ENCODE measurements around the gene RAF1.
"Not testable (repeated sequence)": the region's sequence is repeated elsewhere in the genome, so short reads cannot be mapped to it uniquely, and the experiment has no call there.

The RAF1 gene

DNA sequence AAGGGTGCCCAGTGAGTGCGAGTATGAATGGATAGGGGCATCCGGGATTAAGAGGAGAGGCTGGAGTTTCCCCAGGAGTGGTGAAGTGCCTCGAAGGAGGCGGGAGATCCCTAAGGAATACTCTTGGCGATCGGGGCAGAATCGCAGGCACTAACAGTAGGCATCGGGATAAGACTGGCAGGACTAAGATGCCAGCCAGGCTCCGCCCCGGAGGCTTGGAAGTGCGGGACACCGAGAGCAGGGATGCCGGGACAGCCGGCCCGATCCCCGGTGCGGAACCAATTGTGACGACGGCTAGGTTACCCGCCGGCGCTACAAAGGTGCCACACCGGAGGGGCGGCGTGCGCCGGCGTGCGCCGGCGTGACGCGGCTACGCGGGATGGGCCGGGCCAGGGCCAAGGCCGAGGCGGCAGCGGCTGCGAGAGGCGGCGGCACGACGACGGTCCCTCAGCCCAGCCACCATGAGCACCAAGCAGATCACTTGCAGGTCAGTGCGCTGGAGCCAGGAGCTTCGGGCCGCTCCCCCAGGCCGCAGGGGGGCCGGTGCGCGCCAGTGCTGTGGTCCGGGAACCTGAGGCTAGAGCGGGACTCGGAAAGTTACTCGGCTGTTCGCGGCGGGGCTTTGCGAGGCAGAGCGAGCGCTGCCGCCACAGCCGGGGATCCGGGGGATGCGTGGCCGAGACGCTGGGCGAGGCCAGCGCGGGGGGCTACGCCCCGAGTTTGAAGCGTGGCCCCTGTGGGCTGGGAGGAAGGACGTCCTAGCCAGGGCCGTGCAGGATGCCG lies 107.0 kb downstream of the RAF1 start, which contains the start of gene MKRN2:
TSS of gene MKRN2 (plus strand) at position 398 of the 783 bp plus-strand sequence. CDS start at position 462, 64 bp downstream.
- DNase-seq: peak; percentile 81

DNA sequence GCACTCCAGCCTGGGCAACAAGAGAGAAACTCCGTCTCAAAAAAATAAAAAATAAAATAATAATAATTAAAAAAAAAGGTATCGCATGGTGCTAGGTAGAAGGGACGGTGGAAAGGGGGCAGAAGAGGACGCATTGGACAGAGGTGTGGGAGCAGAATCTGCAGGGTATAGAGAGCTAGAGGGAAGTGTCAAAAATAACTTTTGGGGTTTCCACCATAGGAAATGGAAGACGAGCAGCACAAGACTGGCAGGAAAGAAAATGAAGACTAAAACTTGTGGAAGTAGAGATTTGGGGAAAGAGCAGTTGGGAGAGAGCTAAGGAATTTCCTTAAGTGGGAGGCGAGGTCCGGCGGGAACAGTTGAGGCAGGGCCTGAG lies 107.6 kb downstream of the RAF1 start:
- DNase-seq: no peak

DNA sequence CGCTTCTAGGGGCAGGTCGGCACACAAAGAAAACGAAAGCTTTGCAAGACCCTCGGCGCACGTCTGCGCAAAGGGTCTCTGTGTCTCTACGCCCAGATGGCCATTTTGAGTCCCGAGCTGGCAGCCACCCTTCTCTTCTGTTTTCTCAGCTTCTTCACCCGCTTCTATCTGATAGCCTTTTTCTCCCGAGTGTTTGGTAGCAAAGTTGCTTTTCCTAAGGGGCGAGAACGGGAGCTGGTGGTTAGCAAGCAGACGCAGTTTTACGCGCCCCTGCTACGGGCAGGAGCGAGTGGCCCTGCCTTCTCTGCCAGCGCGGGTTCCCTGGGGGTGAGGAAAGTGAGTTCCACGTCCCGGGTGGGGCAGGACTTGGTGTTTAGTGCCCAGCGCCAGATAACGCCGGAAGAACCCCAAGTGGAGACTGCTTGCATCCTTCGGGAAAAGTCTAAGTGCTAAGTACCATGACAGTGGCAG lies 110.0 kb downstream of the RAF1 start:
- DNase-seq: no peak

DNA sequence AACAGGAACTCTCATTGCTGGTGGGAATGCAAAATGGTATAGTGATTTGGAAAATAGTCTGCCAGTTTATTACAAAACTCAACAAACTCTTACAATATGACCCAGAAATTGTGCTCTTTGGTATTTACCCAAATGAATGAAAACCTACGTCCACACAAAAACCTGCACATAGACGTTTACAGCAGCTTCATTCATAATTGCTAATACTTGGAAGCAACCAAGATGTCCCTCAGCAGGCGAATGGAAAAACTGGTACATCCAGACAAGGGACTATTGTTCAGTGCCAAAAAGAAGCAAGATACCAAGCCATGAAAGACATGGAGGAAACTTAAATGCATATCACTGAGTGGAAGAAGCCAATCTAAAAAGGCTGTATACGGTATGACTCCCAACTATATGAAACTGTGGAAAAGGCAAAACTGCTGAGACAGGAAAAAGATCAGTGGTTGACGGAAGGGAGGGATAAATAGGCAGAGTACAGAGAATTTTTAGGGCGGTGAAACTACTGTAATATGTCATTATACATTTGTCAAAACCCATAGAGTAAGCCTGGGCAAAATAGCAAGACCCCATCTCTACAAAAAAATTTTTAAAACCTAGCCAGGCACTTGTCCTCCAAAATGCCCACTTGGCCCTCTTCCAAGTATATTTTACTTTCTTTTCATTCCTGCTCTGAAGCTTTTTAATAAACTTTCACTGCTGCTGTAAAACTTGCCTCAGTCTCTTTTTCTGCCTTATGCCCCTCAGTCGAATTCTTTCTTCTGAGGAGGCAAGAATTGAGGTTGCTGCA lies 113.8 kb downstream of the RAF1 start:
- no peak for DNase-seq

DNA sequence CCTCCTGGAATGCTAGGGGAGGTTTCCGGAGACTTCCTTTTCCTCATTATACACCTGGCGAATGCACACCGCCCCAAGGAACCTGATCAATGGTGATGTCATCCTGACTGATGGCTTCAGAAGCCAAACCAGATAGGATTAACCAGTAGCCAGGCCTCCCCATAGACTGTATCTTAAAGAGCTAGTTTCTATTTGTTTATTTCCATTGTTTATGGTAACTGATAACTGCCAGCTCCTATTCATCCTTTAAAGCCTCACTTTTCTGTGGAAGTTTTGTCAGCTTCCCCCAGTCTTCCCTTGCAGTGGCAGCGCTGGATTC lies 118.5 kb downstream of the RAF1 start, which contains the start of gene MKRN2OS:
TSS of gene MKRN2OS (minus strand) at position 27 of the 319 bp plus-strand sequence. CDS start 35 bp downstream, outside the sequence.
- no peak for DNase-seq

DNA sequence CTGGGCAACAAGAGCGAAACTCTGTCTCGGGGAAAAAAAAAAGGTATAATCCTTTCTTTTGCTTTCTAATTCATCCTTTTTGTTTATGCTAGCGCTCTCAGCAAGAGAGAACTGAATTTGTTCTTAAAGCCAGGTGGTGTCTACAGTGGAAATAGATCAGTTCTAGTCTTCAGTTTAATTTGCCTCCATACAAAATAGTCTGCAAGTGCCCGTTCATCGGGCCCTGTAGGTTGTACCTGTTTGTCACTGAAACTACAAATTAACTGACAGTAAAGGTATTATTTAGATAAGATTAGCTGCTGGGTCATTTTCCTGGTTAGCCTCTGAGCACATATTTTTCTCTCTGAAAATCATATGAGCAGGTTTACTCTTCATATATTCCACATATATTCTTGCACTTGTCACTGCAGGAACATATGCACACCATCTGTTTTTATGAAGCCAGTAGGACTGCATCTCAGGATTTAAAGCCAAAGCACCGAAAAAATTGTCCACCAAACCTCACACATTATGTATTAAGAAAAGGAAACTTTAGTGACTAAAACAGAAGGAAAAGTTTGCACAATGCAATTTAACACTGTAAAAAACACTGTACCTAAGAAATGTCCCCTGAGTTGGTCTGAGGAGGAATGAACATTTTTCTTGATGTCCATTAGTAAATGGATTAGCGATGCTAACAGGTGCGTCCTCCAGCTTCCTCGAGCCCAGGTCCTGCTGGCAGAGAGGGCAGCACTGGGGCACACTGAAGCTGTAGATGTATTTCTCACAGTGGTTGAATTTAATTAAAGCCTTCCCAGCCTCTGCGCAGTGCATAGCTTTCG lies 119.1 kb downstream of the RAF1 start:
- DNase-seq: no peak

DNA sequence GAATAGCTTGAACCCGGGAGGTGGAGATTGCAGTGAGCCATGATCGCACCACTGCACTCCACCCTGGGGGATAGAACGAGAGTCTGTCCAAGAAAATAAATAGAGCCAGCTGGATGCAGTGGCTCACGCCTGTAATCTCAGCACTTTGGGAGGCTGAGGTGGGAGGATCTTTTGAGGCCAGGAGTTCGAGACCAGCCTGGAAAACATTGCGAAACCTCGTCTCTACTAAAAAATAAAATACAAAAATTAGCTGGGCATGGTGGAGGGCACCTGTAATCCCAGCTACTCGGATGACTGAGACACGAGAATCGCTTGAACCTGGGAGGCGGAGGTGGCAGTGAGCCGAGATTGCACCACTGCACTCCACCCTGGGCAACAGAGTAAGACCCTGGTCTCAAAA lies 120.4 kb downstream of the RAF1 start:
- not testable (repeated sequence) for DNase-seq

DNA sequence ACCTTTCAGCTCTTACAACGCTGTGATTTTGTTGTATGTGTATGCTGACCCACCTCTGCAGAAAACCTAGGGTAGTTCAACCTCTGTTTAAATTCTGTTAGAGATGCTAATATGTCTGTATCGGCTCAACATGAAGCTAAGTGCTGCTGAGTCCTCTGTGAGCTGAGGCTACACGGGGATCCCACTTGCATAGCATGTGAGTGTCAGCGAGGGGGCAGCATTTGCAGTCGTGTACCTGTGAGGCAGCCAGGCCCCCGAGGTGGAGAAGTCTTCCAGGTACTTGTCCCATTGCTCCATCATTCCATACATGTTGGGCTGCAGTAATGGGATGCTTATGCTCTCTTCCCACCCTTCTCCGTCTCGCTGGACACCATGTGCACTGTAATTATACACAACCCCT lies 122.3 kb downstream of the RAF1 start:
- DNase-seq: no peak

DNA sequence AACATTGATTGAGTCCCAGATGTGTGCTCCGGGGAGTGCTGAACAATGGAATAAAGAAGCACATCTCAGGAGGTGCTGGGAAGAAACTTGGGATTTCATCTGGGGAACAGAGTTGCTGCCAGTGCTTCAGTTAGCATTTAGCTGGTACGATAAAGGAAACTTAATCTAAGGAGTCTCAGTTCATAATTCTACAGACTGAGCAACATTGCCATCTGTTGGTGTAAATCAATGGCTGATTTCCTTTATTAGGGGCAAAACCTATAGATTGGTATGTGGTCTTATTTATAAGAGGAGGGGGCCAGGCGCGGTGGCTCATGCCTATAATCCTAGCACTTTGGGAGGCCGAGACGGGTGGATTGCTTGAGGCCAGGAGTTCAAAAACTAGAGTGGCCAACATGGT lies 127.5 kb downstream of the RAF1 start:
- no peak for DNase-seq

Data from CD4-positive, alpha-beta T cell treated with Interleukin-15 for 1 hour (primary cell).